Ectodermal cell (in vitro differentiated cells): ENCODE results near the gene L3MBTL1.
"Not testable (repeated sequence)": the region's sequence is repeated elsewhere in the genome, so short reads cannot be mapped to it uniquely, and the experiment has no call there.

Experiments used
- H3K27ac ChIP-seq: 2 replicates; pipeline ENCODE4 v1.7.0; 2013; ENCODE audit warnings: mild to moderate bottlenecking, low read depth, low read length; ENCODE audit not compliant: insufficient read depth, poor library complexity, severe bottlenecking
- H3K27me3 ChIP-seq: 2 replicates; pipeline ENCODE4 v1.7.0; 2013; ENCODE audit warnings: mild to moderate bottlenecking, low read length; ENCODE audit not compliant: insufficient read depth, control insufficient read depth, poor library complexity, severe bottlenecking
- H3K36me3 ChIP-seq: one replicate; pipeline ENCODE4 v1.7.0; 2013; ENCODE audit warnings: low read length; ENCODE audit not compliant: control insufficient read depth, insufficient read depth
- H3K4me1 ChIP-seq: one replicate; pipeline ENCODE4 v1.7.0; 2013; ENCODE audit warnings: low read length; ENCODE audit not compliant: control insufficient read depth, insufficient read depth
- H3K4me3 ChIP-seq: 2 replicates; pipeline ENCODE4 v1.7.0; 2013; ENCODE audit warnings: low read depth, low read length, control low read depth; ENCODE audit not compliant: insufficient read depth
- H3K9me3 ChIP-seq: 2 replicates; pipeline ENCODE4 v1.7.0; 2013; ENCODE audit warnings: mild to moderate bottlenecking, low read length, moderate library complexity; ENCODE audit not compliant: control insufficient read depth
- WGBS, 2 experiments: methylation state at CpG; one replicate each; pipeline ENCODE4 v1.1.7; 2013; ENCODE audit warnings: missing lambda C conversion rate in 2 of 2; 5-methylcytosine and 5-hydroxymethylcytosine counted together

L3MBTL1 gene

GRCh38 chr20:43588526-43588925 is 81.0 kb downstream of the L3MBTL1 start:
- not testable (repeated sequence) for H3K27ac ChIP-seq, H3K4me3 ChIP-seq, H3K4me1 ChIP-seq, H3K27me3 ChIP-seq, H3K36me3 ChIP-seq, H3K9me3 ChIP-seq
- 90 to 94% methylated on average over 10 of the region's 10 CpGs for WGBS, 2 experiments

GRCh38 chr20:43590036-43590391 is 82.5 kb downstream of the L3MBTL1 start:
- Histone ChIP-seq H3K4me1 (peaks cover 5% of the 10 kb centered on the region), H3K27ac (peak overlapping the region; percentile 87)

GRCh38 chr20:43590392-43591303 is 83.2 kb downstream of the L3MBTL1 start, which contains the start of gene IFT52:
Gene IFT52 (plus strand): TSS chr20:43590937. CDS start chr20:43594699, 3,762 bp downstream.
- 1% methylated on average over 68 of the region's 68 CpGs for WGBS, 2 experiments
- H3K4me3 ChIP-seq: peak within 1 kb of the TSS; percentile 96
- peaks cover 5% of the 10 kb centered on the region for H3K4me1 ChIP-seq
- peak within 1 kb of the TSS; percentile 87 for H3K27ac ChIP-seq
- H3K9me3 ChIP-seq: no peaks in the 10 kb centered on the region
- H3K27me3 ChIP-seq: no peaks in the 10 kb centered on the region
- H3K36me3 ChIP-seq: peaks cover 2% of the 10 kb centered on the region

More at GRCh38 chr20:43590036-43590391, 82.5 kb downstream of the L3MBTL1 start:
- peak overlapping the region; percentile 96 for H3K4me3 ChIP-seq
- no peaks in the 10 kb centered on the region for H3K36me3 ChIP-seq
- no peaks in the 10 kb centered on the region for H3K27me3 ChIP-seq
- 42 to 44% methylated on average over 8 of the region's 9 CpGs for WGBS, 2 experiments
- no peaks in the 10 kb centered on the region for H3K9me3 ChIP-seq
